ENCODE results near the gene THSD1. TPM values are rescaled to one million over a fixed set of nuclear protein-coding genes. Genes with fewer than 3 reads are reported as not detected.

Gene THSD1
- total and polyA plus RNA-seq, 9 donors = 2.1 to 6.4 (median 3.5) TPM

- no peaks in the 10 kb centered on the region for H3K4me1 ChIP-seq (ENCODE audit: insufficient read depth)
- no peaks in the 10 kb centered on the region for H3K9me3 ChIP-seq
- intact Hi-C loops (cut with DNase I) = no loop called here
- no peaks in the 10 kb centered on the region for H3K36me3 ChIP-seq
- no peak overlapping the region for H3K4me3 ChIP-seq
- H3K27me3 ChIP-seq = no peaks in the 10 kb centered on the region
- no peak for DNase-seq
- H3K27ac ChIP-seq = no peak overlapping the region
- no peak for TF ChIP-seq POLR2A (IDR thresholded peaks at IDR 0.05)
- TF ChIP-seq EP300 (IDR thresholded peaks at IDR 0.05) = no peak
- no peak for TF ChIP-seq CTCF (IDR thresholded peaks at IDR 0.05)
- 64 to 80% (median 69%) methylated on average over 2 of the region's 2 CpGs for WGBS, 3 donors
Measured at GRCh38 chr13:52432456-52432855, 26.5 kb upstream of the THSD1 start.

GRCh38 chr13:52428295-52428694 lies 22.3 kb upstream of the THSD1 start:
- DNase-seq = no peak
- Histone ChIP-seq H3K9me3 (no peaks in the 10 kb centered on the region), H3K27me3 (no peaks in the 10 kb centered on the region), H3K27ac (no peak overlapping the region), H3K4me3 (no peak overlapping the region), H3K36me3 (no peaks in the 10 kb centered on the region), H3K4me1 (ENCODE audit: insufficient read depth) (no peaks in the 10 kb centered on the region)
- intact Hi-C loops (cut with DNase I) = no loop called here
- TF ChIP-seq POLR2A (IDR thresholded peaks at IDR 0.05) (no peak), CTCF (IDR thresholded peaks at IDR 0.05) (no peak), EP300 (IDR thresholded peaks at IDR 0.05) (no peak)
- 87 to 90% (median 89%) methylated on average over 2 of the region's 2 CpGs for WGBS, 3 donors

- no peaks in the 10 kb centered on the region for H3K9me3 ChIP-seq
- 97 to 98% (median 98%) methylated on average over 3 of the region's 3 CpGs for WGBS, 3 donors
- TF ChIP-seq EP300 (IDR thresholded peaks at IDR 0.05) (no peak), POLR2A (IDR thresholded peaks at IDR 0.05) (no peak), CTCF (IDR thresholded peaks at IDR 0.05) (no peak)
- no peaks in the 10 kb centered on the region for H3K4me1 ChIP-seq (ENCODE audit: insufficient read depth)
- intact Hi-C loops (cut with DNase I) = no loop called here
- no peak overlapping the region for H3K27ac ChIP-seq
- no peaks in the 10 kb centered on the region for H3K36me3 ChIP-seq
- DNase-seq = no peak
- no peak overlapping the region for H3K4me3 ChIP-seq
- no peaks in the 10 kb centered on the region for H3K27me3 ChIP-seq
Measured at GRCh38 chr13:52421216-52421615, 15.2 kb upstream of the THSD1 start.

- H3K27me3 ChIP-seq = no peaks in the 10 kb centered on the region
- no peak overlapping the region for H3K4me3 ChIP-seq
- WGBS, 3 donors = 4 to 6% (median 5%) methylated on average over 1 of the region's 1 CpG
- TF ChIP-seq CTCF (IDR thresholded peaks at IDR 0.05) (no peak), EP300 (IDR thresholded peaks at IDR 0.05) (no peak), POLR2A (IDR thresholded peaks at IDR 0.05) (no peak)
- intact Hi-C loops (cut with DNase I) = no loop called here
- H3K36me3 ChIP-seq = no peaks in the 10 kb centered on the region
- no peak overlapping the region for H3K27ac ChIP-seq
- DNase-seq = no peak
- no peaks in the 10 kb centered on the region for H3K4me1 ChIP-seq (ENCODE audit: insufficient read depth)
- no peaks in the 10 kb centered on the region for H3K9me3 ChIP-seq
Measured at GRCh38 chr13:52419080-52419479, 13.1 kb upstream of the THSD1 start.

- Histone ChIP-seq H3K36me3 (no peaks in the 10 kb centered on the region), H3K9me3 (no peaks in the 10 kb centered on the region), H3K27me3 (no peaks in the 10 kb centered on the region), H3K27ac (no peak overlapping the region), H3K4me1 (ENCODE audit: insufficient read depth) (no peaks in the 10 kb centered on the region), H3K4me3 (no peak overlapping the region)
- no peak for DNase-seq
- WGBS, 3 donors = 44 to 62% (median 62%) methylated on average over 1 of the region's 1 CpG
- no peak for TF ChIP-seq CTCF (IDR thresholded peaks at IDR 0.05)
- no peak for TF ChIP-seq POLR2A (IDR thresholded peaks at IDR 0.05)
- TF ChIP-seq EP300 (IDR thresholded peaks at IDR 0.05) = no peak
- intact Hi-C loops (cut with DNase I) = no loop called here
Measured at GRCh38 chr13:52414963-52415362, 9.0 kb upstream of the THSD1 start.

Measured in ovary (tissue), 9 donors.